ENCODE measurements around the gene CHRNE. TPM values are rescaled to one million over a fixed set of nuclear protein-coding genes. Genes with fewer than 3 reads are reported as not detected.
A peak's percentile ranks its signal among the peaks of the same experiment; 100 is the strongest.

CHRNE gene
- total and polyA plus RNA-seq, 2 of the 13 experiments (the other 11 are each of a cell fraction or from before 2014, with no cell fraction given) = 0.53 to 0.59 TPM

- TF ChIP-seq CSRNP2 (CRISPR knock-in tag; conservative IDR thresholded peaks at IDR 0.05; ENCODE audit: low read depth) = no peak
- 0 out of 2 replicates have a peak, but pooled peaks have one; percentile 25 for TF ChIP-seq UBTF (CRISPR knock-in tag; IDR thresholded peaks at IDR 0.05)
- TF ChIP-seq ZBTB7A (CRISPR knock-in tag; IDR thresholded peaks at IDR 0.05) = 0 out of 2 replicates have a peak, but pooled peaks have one; percentile 39
- TF ChIP-seq TOPORS (CRISPR knock-in tag; IDR thresholded peaks at IDR 0.05) = 0 out of 2 replicates have a peak, but pooled peaks have one; percentile 10
- TF ChIP-seq SALL2 (CRISPR knock-in tag; IDR thresholded peaks at IDR 0.05) = 0 out of 2 replicates have a peak, but pooled peaks have one; percentile 34
- no peak for TF ChIP-seq ZNF773 (CRISPR knock-in tag; IDR thresholded peaks at IDR 0.05; ENCODE audit: borderline replicate concordance)
- TF ChIP-seq NR1H2 (CRISPR knock-in tag; IDR thresholded peaks at IDR 0.05; ENCODE audit: borderline replicate concordance, low read depth) = 0 out of 2 replicates have a peak, but pooled peaks have one; percentile 28
- TF ChIP-seq ARID4A (CRISPR knock-in tag; IDR thresholded peaks at IDR 0.05; ENCODE audit: borderline replicate concordance) = peak; percentile 15; the same call in 1 of the 2 replicates
- TF ChIP-seq ZNF34 (CRISPR knock-in tag; IDR thresholded peaks at IDR 0.05; ENCODE audit: borderline replicate concordance) = no peak
- TF ChIP-seq HNF1A (IDR thresholded peaks at IDR 0.05; ENCODE audit: low read depth) = no peak
- TF ChIP-seq HNF1A (CRISPR knock-in tag; IDR thresholded peaks at IDR 0.05; ENCODE audit: borderline replicate concordance) = no peak
- peak; percentile 84 for TF ChIP-seq ZNF770 (CRISPR knock-in tag; IDR thresholded peaks at IDR 0.05)
Measured at GRCh38 chr17:4940555-4941318, 37.8 kb upstream of the CHRNE start (continued).
